ENCODE results near the gene TBC1D17.

TBC1D17 gene

DNA sequence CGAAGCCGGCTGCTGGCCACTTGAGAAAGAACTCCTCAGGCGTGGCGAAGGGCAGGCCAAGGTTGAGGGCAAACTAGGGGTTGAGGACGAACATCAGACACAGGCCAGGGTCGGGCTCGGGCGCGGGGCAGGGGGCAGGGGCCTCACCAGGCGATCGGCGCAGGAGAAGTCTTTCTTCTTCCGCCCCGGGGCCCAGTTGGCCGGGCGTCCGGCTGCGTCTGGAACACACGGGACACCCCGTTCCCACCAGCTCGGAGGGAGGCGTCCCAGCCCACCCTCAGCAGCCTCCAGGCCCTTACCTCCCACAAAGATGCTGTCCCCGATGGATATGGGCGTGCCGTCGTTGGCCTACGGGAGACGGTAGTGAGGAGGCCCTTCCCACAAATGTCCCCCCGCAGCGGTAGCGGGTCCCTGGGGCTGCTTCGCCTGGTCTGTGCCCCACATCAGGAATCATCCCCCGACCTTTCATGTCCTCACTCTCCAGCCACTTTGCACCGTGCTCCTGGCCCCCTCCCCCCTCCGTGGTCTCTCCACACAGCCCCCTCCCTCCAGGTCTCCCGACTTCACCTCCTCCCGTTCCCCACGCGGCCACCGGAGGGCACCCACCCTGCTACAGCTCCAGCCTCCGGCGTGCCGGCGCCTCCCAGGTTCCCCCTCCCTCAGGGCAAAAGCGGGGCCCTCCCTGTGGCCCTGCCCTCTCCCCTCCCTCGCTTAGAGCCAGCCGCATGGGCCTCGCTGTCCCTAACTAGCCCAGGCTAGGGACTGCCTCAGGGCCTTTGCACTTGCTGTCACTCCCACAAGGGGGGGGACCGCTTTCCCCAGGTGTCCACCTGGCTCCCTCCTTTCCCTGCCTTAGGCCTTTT is 14.9 kb upstream of the TBC1D17 start:
- DNase-seq: peak; percentile 44

DNA sequence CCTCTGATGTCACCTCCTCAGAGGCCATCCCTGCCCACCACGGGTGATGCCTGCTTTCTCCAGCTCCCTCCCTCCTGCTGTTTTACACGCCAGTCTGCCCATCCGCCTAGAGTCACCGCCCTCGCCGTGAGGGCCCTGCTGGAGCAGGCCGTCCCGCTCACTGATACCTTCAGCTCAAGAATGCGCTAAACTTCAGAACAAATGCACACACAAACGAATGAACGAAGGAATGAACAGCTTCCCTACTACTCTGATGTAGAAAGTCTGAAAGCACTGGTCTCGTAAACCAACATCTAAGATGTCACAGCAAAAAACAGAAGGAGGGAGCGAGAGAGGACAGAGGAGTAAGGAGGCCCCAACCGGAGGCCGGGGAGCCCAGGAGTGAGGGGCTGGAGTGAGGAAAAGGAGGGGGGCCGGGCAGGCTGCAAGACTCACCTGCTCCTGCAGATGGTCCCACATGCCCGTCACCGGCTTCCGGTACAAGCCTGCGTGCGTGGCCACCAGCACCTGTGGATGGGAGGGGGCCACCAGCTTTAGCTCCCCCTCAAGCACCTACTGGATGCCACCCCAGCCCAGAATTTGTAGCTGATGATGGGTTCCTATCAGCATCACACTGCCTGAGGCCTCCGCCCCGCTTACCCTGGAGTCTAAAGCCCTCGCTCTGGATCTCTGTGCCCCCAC is 14.1 kb upstream of the TBC1D17 start:
- no peak for DNase-seq

DNA sequence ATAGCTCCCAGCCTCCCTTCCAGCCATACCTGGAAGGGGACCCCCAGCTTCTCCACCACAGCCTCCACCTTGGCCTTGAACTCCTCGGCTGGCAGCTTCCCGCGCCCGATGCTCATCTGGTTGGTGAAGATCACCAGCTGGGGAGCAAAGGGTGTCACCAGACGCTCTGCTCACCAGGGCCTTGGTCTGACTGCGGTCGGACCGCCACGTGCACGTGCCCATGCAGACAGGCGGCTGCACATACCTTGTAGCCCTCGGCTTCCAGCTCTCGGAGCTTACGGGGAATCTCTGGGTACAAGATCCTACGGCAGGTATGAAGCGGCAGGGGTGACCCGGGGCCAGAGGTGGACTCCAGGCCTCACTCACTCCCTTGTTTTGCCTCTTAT is 13.6 kb upstream of the TBC1D17 start:
- DNase-seq: no peak

DNA sequence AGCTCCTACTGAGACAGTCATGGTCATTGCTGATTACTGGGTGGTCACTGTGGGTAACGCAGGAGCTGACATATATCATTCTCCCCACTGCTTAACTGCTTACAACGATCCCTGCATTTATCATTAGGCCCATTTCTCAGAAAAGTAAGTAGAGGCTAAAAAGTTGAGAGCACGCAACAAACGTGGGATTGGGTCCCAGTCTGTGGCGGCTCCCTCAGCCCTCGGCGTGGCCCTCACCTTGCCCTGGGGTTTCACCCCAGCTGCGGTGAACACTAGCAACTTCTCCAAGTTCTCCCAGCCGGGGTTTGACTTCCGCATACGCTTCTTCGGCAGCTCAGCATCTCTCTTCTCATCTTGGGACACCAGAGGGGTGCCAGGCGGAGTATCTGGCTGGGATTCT is 12.6 kb upstream of the TBC1D17 start:
- DNase-seq: no peak

DNA sequence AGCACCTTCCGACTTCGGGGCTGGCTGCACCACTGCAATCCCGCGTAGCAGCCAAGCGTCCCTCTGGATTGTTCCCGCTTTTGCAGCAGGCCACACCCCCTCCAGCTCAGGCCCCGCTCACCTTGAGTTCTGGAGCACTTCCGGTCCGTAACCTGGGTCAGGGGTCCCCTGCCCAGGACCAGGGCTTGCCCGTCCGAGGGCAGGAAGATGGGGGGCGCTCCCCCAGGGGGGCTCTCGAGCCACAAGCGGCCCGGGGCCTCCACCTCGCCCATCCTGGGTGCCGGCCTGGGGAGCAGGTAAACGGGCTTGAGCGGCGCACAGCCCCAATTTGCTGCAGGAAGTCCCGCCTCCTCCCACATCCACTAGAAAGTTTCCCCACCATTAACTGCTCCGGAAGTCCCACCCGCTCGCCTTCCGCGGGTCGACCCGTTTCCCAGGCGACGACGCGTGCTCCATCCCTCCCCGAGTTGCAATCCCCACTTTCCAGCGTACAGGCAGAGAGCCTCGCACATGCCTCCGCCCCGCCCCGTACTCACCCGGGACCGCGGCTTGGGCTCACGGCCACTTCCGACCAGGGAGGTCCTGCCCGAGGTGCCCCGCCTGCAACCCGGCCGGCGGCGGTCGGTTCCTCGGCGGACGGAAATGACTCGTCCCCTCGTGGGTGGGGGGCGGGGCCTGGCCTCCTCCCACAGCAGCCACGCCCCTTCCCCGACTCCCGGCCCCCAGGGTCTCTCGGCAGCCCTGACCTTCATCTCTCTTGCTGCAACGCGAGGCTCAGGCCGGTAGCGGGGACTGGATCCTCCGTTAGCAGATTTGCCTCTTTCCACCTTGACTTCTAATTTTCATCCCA is 10.3 kb upstream of the TBC1D17 start, which contains the start of gene PNKP:
TSS of gene PNKP (minus strand) at position 644 of the 850 bp plus-strand sequence. CDS start at position 272, 372 bp downstream.
- DNase-seq: peak; percentile 97

DNA sequence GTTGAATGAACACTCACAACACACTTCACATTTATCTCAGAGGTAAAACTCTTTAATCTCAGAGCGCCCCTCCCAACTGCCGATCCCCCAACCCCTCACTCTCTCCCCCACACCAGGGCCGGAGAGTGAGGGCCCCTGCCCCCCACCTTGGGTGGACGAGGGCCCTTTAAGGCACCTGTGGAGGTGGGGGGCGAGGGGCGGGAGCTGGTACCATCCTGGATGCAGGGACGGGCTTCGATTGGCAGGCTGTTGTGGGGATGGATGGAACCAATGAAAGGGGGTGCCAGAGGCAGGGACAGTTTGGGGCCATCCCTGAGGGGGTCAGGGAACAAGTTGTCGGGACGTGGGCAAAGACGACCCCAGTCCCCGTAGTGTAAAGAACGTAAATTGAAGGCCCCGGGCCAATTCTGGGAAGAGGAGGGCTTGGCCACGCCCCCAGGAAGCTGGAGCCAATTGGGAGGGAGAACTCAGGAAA is 8.5 kb upstream of the TBC1D17 start:
- no peak for DNase-seq

DNA sequence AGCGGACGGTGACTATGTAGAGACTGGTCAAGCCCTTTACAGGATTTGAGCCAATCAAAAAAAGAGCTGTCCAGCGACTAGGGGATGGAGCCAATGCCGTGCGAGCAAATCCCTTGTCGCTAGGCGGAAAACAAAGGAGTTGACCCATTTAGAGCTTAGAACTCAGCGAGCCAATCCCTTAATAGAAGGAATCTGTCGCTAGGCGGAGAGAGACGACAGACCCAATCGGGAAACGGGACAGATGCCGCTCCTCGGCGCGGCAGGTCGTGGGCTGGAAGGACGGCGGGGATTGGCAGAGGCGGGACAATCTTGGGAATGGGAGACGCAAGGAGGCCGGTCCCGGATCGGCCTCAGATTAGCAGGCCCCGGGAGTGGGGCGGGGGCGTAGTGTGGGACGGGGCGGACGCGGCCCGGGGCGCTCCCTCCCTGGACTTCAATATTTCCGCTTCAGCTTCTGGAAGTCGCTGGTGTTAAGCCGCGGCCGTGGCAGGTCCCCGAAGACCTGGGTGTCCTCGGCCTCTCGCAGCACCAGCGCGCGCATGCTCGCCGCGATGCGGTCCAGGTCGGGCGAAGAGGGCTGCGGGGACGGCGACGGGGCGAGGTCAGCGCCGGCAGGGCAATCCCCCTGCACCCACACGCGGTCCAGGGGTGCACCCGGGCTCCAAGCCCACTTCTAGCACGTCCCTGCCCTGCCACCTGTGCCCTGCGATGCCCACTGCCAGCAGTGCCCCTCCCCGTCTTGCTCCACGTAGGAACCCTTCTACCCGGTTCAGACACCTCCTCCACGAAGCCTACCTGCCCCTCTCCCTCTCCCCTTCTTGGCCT is 7.8 kb upstream of the TBC1D17 start:
- DNase-seq: peak; percentile 92

DNA sequence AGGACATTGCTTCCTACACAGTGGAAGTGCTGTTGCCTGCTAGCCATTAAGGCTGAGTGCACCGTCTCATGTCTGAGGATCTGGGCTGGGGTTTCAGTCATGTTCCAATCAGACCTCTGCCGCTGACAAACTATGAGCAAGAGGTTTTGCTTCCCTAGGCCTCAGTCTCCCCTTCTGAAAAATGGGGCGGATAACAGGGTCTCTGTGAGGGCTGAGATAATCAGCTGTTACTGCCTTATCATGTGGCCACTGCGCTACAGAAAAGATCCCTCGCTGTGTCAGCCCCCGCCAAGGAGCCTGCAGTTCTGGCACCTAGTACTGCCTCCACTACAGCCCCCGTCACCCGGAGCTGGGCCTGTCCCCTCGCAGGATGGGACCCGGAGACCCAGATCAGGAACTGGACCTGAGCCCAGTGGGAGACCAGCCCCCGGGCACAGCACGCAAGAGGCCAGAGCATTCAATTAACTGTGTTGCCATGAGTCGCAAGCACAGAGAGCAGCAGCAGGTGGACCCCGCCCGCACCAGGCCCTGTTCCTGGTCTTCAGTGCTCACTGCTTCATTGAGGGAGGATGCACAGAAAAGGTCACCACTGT is 7.1 kb upstream of the TBC1D17 start:
- DNase-seq: no peak

DNA sequence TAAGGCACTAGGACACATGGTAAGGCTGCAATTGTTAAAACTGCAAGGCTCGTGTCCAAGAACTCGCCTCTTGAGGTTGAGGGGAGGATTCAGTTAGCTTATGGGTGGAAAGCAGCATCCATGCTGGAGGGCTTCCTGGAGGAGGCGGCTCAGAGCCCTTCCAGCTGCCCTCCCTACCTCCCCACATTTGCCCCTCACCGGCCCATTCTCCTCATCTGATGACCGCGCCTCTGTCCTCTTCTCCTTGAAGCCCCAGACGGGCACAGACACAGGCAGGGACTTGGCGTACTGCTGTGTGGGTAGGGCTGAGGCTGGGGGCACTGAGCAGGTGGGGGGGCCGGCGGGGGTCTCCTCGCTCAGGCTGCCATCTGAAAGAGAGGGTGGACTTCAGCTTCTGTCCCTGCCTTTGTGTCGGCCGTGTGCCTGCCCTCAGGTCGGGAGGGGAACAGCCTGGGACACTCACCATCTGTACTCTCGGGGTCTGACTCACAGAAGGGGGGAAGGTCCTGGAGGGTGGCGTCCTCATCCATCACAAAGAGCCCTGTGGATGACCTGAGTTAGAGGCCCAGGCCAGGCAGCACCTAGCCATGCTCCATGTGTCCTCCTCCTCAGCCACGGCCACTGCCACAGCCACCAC is 6.0 kb upstream of the TBC1D17 start:
- DNase-seq: no peak

DNA sequence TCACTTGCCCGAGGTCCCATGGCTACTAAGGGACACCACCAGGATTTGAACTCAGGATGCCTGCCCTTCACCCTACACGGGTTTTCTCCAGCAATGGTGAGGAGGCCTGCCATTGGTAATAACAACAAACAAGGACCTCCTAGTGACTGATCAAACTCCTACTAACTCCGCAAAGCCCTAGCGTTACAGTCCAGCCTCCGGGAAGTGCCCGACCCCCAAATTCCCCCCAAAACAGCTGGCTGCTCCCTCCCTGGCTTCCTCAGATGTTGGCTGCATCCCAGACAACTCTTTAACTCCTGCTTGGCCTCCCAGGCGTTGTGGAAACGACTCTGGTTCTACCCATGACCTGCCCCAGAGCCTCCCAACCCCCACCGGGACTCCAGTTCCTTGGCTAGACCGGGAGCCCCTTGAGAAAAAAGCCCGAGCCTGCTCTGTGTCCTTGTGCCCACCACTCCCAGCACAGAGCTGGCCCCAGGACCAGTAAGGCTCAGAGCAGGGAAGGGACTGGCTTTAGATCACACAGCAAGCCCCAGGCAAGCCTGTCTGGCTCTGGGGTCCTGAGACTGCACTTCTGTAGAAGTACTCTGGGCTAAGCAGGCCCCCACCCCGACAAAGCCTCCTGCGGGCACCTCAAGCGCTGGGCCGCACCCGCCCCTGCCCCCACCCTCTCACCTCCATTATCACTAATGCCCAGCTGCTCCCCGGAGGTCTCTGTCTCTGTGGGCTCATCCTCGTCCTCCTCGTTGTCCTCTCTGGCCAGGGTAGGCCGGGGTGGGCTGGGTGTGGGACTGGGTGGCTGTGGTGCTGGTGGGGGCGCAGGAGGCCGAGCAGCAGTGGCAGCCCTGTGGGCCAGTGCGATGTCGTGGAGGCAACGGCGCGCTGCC is 5.0 kb upstream of the TBC1D17 start:
- DNase-seq: no peak

DNA sequence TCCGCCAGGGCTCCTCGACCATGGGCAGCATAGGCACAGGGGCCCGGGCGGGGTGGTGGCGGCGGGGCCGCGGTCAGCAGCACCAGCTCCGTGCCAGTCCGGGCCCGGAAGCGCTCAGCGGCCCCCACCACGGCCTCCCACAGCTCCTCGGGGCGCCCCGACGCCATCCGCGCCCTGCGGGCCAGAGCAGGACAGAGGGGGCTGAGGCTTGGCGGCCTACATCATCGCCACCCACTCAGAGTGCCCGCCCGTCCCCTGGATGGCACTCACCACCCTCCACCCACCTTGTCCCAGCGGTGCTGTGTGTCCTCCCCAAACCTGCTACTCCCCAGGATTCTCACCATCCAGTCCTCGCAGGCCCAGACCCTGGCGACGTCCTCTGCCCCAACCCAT is 4.4 kb upstream of the TBC1D17 start:
- DNase-seq: no peak

DNA sequence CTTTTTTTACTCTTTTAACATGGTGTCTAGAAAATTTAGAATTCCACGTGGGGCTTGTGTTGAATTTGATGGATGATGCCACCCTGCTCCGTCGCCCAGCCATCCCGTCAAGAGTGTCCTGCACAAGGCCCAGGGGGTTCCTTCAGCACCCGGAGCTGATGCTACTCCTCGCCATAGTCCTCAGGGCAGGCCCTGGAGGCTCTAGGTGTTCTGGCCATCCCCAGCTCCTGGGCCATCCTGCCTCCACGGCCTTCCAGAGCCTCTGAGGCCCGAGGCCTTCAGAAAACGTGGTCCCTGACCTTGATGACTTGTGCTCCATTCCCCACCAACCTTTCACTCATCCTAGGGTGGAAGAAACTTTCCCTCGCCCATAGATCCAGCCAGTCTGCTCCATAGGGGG is 3.7 kb upstream of the TBC1D17 start:
- no peak for DNase-seq

DNA sequence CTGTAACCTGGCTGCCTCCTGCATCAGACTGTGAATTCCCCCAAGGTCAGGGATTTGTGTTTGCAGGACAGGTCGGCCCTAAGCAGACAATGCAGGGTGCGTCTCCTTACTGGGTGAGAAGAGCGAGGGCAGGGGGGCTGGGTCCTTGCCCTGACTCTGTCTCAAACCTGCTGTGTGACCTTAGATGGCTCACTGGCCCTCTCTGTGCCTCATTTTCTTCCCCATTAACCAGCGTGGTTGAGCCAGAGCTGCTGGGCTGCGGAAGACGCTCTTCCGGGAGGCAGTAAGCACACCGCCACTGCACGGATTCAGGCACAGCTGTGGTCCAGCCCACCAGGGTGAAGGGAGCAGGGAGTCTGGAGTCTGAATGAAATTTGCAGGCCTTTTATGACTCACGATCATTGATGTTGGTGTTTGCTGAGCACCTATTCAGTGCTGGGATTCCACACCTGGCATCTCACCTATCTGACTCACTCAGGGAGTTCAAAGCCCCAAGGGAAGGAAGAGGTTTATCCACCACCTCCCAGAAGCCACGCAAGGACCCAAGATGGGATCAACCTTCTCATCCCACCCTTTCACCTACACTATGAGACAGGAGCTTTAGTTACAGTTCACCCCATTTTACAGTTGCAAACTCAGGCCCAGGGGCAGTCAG is 2.9 kb upstream of the TBC1D17 start:
- DNase-seq: no peak

DNA sequence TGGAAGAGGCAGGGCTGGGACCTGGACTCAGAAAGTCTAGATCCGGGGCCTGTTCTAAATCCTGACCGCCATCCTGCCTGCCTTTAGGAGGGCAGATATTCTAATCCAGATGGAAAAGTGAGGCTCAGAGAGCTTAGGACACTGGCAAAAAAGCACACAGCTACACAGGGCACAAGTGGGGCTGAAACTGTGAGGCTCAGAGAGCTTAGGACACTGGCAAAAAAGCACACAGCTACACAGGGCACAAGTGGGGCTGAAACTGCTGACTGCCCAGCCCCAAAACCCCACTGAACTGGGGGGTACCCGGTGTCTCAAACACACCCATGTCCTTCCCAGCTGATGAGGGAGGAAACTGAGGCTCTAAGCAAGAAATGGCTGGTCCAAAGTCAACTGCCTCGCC is 2.3 kb upstream of the TBC1D17 start:
- no peak for DNase-seq

DNA sequence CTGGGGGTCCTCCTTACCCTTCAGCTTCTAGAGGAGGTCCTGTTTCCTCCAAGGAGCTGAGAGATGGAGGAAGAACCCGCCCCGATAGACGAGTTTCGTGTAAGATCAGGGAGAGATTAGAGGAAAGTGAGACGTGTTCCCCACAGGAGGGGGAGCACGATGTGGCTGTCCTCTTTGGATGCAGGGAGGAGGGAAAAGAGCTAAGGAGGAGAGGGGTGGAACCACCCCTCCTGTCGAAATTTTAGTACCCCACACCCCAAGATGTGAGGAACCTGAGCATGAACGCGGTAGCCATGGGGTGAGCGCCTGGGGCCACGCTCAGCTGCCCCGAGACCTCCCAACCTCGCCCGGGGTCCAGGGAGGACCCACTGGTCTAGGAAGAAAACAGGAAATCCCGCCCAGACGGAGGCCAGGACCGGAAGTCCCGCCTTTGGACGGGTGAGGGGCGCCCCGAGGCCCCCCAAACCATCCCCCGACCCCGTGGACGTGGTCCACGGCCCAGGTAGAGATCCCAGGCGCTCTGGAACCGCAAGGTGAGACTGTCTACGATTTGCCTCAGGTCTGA is 1.6 kb upstream of the TBC1D17 start:
- DNase-seq: peak; percentile 68

DNA sequence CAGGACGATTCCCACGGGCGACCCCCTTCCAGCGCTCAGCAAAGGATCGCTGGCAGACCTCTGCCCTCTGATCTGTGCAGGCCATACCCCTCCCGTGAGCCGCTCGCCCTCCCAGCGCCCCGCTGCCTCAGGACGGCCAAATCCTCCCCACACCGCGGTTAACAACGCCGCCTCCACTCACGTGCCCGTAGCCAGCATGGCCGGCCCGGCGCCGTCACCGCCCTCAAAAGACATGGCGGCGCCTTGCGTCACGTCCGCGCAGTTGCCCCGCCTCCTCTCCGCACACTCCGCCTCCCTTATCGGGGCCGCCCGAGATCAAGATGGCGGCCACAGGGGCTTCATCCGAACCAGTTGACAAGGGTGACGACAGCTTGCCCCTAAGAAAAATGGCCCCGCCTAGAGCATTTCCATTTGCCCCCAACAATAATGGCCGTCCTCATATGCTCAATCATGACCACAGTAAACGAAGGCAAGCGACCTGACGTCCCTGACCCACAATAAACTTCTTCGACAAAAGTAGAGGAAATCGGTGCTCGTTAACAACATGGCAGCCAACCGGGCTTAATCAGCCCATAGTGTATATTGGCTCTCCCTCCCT is 981 bp upstream of the TBC1D17 start:
- DNase-seq: peak; percentile 98

DNA sequence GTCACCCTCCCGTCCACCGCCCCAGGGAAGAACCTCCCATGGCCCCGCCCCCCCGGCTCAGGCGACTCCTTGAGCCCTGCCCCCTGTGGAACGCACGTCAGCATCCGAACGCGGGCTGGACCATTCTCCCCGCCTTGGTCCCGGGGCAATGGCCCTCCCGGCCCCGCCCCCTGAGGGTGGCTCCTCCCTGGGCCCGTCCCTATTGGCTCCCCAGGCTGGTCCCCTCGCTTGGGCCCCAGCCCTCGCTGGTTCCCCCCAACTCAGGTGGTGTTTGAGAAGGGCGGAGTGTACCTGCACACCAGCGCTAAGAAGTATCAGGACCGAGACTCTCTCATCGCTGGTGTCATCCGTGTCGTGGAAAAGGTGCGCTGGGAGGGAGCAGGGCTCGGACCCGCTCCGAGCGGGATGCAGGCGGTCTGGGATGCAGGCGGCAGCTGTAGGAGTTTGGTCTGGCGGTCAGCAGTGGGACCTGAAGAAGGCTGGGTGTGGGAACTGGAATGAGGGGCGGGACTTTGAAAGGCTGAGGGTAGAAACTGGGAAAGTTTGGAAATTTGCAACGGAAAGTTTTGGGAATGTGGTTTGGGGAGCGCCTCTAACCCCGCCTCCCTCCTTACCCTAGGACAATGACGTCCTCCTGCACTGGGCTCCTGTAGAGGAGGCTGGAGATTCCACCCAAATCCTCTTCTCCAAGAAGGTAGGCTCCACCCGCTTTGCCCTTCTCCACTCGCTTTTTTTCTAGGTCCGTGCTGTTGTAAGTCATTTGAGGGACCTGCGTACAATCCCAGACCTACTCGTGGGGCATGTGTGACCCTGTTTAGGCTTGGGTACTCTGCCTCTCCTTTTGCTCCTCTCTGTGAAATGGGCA is 609 bp downstream of the TBC1D17 start:
- peak; percentile 100 for DNase-seq

DNA sequence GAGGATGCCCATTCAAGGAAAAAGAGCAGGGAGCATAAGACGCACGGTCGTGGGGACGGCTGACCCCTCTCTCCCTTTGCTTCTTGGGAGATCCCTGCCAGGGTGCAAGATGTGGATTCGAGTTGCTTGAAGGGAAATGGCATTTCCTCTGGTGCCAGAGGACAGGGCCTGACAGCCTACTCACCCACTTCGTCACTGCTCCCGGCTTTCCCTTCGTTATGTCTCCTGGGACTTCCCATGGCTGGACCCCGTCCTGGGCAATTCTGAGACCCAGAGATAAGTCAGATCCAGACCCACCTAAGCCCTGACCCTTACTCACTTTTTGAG is 1.2 kb downstream of the TBC1D17 start:
- DNase-seq: no peak

Data from stimulated activated CD4-positive, alpha-beta T cell treated with anti-CD3 and anti-CD28 coated beads, Interleukin-15, amount 100 ng/mL, for 24 hours (primary cell).